HEK293T (cell line): Measurements from ENCODE around the gene KPNA2.

Source experiments
- CTCF ChIA-PET: fragments of 350-600 bp; formaldehyde crosslinking; extraction: SDS; loops from one replicate; lab custom pipeline; 2021; ENCODE audit warnings: antibody characterized with exemption, inconsistent platforms; lab: Yijun Ruan, JAX
- POLR2A ChIA-PET: fragments of 350-600 bp; formaldehyde crosslinking; extraction: SDS; loops from one replicate; lab custom pipeline; 2020; ENCODE audit warnings: antibody characterized with exemption, inconsistent platforms; lab: Yijun Ruan, JAX
- DNase-seq: peaks from one replicate; pipeline ENCODE4 v3.0.0; 2012; ENCODE audit warnings: mixed read lengths; ENCODE audit errors: extremely low spot score
- ARNT ChIP-seq: fragments of 450-650 bp; IDR thresholded peaks from 2 replicates; pipeline ENCODE4 v1.6.1; 2017; ENCODE audit warnings: mild to moderate bottlenecking
- BHLHE40 ChIP-seq: fragments of 450-650 bp; IDR thresholded peaks from 2 replicates; pipeline ENCODE4 v1.6.1; 2016; ENCODE audit warnings: mild to moderate bottlenecking, moderate library complexity, borderline replicate concordance
- CTBP1 ChIP-seq: fragments of 450-650 bp; IDR thresholded peaks from 2 replicates; pipeline ENCODE4 v1.6.1; 2016; ENCODE audit warnings: borderline replicate concordance
- ELF4 ChIP-seq: fragments of 450-650 bp; IDR thresholded peaks from 2 replicates; pipeline ENCODE4 v1.6.1; 2017; ENCODE audit warnings: antibody characterized with exemption
- FOXA1 ChIP-seq: fragments of 450-650 bp; IDR thresholded peaks from 2 replicates; pipeline ENCODE4 v1.6.1; 2016; ENCODE audit warnings: mild to moderate bottlenecking
- FOXK2 ChIP-seq: fragments of 450-650 bp; IDR thresholded peaks from 2 replicates; pipeline ENCODE4 v1.6.1; 2016; ENCODE audit warnings: mild to moderate bottlenecking
- FOXM1 ChIP-seq: fragments of 450-650 bp; IDR thresholded peaks from 2 replicates; pipeline ENCODE4 v1.6.1; 2017; ENCODE audit warnings: mild to moderate bottlenecking, borderline replicate concordance
- HDGF ChIP-seq: fragments of 450-650 bp; IDR thresholded peaks from 2 replicates; pipeline ENCODE4 v1.6.1; 2017; ENCODE audit warnings: antibody characterized with exemption, borderline replicate concordance
- L3MBTL2 ChIP-seq: fragments of 450-650 bp; conservative IDR thresholded peaks from 2 replicates; pipeline ENCODE4 v1.6.1; 2016; ENCODE audit warnings: mild to moderate bottlenecking
- LEF1 ChIP-seq: fragments of 450-650 bp; IDR thresholded peaks from 2 replicates; pipeline ENCODE4 v1.6.1; 2017; ENCODE audit warnings: mild to moderate bottlenecking, borderline replicate concordance
- NFRKB ChIP-seq: fragments of 450-650 bp; IDR thresholded peaks from 2 replicates; pipeline ENCODE4 v1.6.1; 2016; ENCODE audit warnings: mild to moderate bottlenecking, moderate library complexity
- PKNOX1 ChIP-seq: fragments of 450-650 bp; IDR thresholded peaks from 2 replicates; pipeline ENCODE4 v1.6.1; 2016
- SP1 ChIP-seq: fragments of 450-650 bp; IDR thresholded peaks from 2 replicates; pipeline ENCODE4 v1.6.1; 2017
- SUZ12 ChIP-seq: fragments of 450-650 bp; IDR thresholded peaks from 2 replicates; pipeline ENCODE4 v1.6.1; 2016; ENCODE audit warnings: mild to moderate bottlenecking
- TARDBP ChIP-seq: fragments of 450-650 bp; IDR thresholded peaks from 2 replicates; pipeline ENCODE4 v1.6.1; 2016
- ZNF384 ChIP-seq: fragments of 450-650 bp; IDR thresholded peaks from 2 replicates; pipeline ENCODE4 v1.6.1; 2016

Gene KPNA2

GRCh38 chr17:68052810-68053209, 17.3 kb downstream of the KPNA2 start:
- DNase-seq: no peak
- no peak for TF ChIP-seq CTBP1
- no peak for TF ChIP-seq HDGF
- no peak for TF ChIP-seq SUZ12
- TF ChIP-seq BHLHE40: no peak
- TF ChIP-seq L3MBTL2: no peak
- no peak for TF ChIP-seq SP1
- TF ChIP-seq ELF4: no peak
- TF ChIP-seq FOXA1: no peak
- no peak for TF ChIP-seq NFRKB
- no peak for TF ChIP-seq TARDBP
- TF ChIP-seq ZNF384: no peak
- no peak for TF ChIP-seq LEF1
- TF ChIP-seq FOXK2: no peak
- no peak for TF ChIP-seq FOXM1
- TF ChIP-seq PKNOX1: no peak
- no peak for TF ChIP-seq ARNT
- ChIA-PET POLR2A (interaction anchor here (1.8 kb wide), 1 partner anchor 60 kb away, joined by 3 read pairs; no protein-coding TSS in a partner anchor), CTCF (interaction anchor here (0.6 kb wide), 1 partner anchor 42 kb away, joined by 3 read pairs; no protein-coding TSS in a partner anchor)

GRCh38 chr17:68053231-68054013, 17.9 kb downstream of the KPNA2 start:
- TF ChIP-seq TARDBP: no peak
- TF ChIP-seq BHLHE40: no peak
- no peak for TF ChIP-seq PKNOX1
- TF ChIP-seq SP1: no peak
- ChIA-PET POLR2A (interaction anchor here (1.2 to 1.8 kb wide), 2 partner anchors 18 to 60 kb away, joined by 3 to 4 read pairs; partner anchors contain the start of gene KPNA2), CTCF (interaction anchor here (0.6 kb wide), 2 partner anchors 42 to 197 kb away, joined by 3 read pairs; no protein-coding TSS in a partner anchor)
- no peak for DNase-seq

GRCh38 chr17:68054296-68054900, 18.9 kb downstream of the KPNA2 start:
- POLR2A ChIA-PET: interaction anchor here (1.2 to 1.8 kb wide), 2 partner anchors 19 to 61 kb away, joined by 3 to 4 read pairs; partner anchors contain the start of gene KPNA2
- TF ChIP-seq ZNF384 (no peak), FOXA1 (no peak), FOXK2 (no peak), TARDBP (no peak), L3MBTL2 (no peak), NFRKB (no peak), ARNT (no peak), BHLHE40 (no peak), LEF1 (no peak), SP1 (no peak), HDGF (no peak), PKNOX1 (no peak), FOXM1 (no peak), CTBP1 (no peak), ELF4 (no peak), SUZ12 (no peak)
- CTCF ChIA-PET: interaction anchor here (0.6 kb wide), 1 partner anchor 198 kb away, joined by 3 read pairs; no protein-coding TSS in a partner anchor
- no peak for DNase-seq

GRCh38 chr17:68057531-68057952, 22.0 kb downstream of the KPNA2 start:
- DNase-seq: peak; percentile 12
- ChIA-PET POLR2A (no interaction called here), CTCF (interaction anchor here (1.0 kb wide), 1 partner anchor 143 kb away, joined by 3 read pairs; no protein-coding TSS in a partner anchor)
- TF ChIP-seq HDGF (no peak), SP1 (no peak), FOXK2 (no peak), SUZ12 (no peak), ELF4 (no peak), LEF1 (no peak), FOXM1 (no peak), ZNF384 (no peak), ARNT (no peak), NFRKB (no peak)

GRCh38 chr17:68060336-68060735, 24.8 kb downstream of the KPNA2 start:
- ChIA-PET CTCF (no interaction called here), POLR2A (interaction anchor here (0.6 kb wide), 1 partner anchor 187 kb away, joined by 3 read pairs; the partner anchor contains the start of gene AMZ2)
- DNase-seq: no peak
- TF ChIP-seq PKNOX1: no peak
